HepG2 (cell line): ENCODE results near the gene GTF2A1L. TPM values are rescaled to one million over a fixed set of nuclear protein-coding genes. Genes with fewer than 3 reads are reported as not detected.

Experiments used
- ATAC-seq: fragments of 200-7000 bp; cut with Tn5 transposase; 3 replicates; pipeline ENCODE4 v1.9.1; 2020; ENCODE audit warnings: mild to moderate bottlenecking, moderate library complexity
- BruUV-seq: library from RNA; stranded (reverse); fragments of 400-500 nt; replicated peaks from 2 replicates; lab custom pipeline; 2021; lab: Mats Ljungman, UMichigan
- CTCF ChIA-PET: fragments of 300-600 bp; formaldehyde crosslinking; extraction: SDS; loops from one replicate; lab custom pipeline; 2021; ENCODE audit warnings: low total read pairs, inconsistent platforms, low intra/inter-chr PET ratio; lab: Yijun Ruan, JAX
- POLR2A ChIA-PET: fragments of 350-600 bp; sonication (Branson Sonifier 250); formaldehyde crosslinking; loops from one replicate; lab custom pipeline; 2020; ENCODE audit warnings: antibody characterized with exemption, inconsistent platforms; lab: Yijun Ruan, JAX
- DNase-seq: peaks from one replicate; pipeline ENCODE4 v3.0.0-alpha.2; 2015; ENCODE audit warnings: low spot score
- FAIRE-seq: peaks from 3 replicates; lab custom pipeline; 2011; peaks lifted over from hg19 to GRCh38; lab: Jason Lieb, UNC
- H2AFZ ChIP-seq: one replicate; pipeline ENCODE4 v1.6.1; 2011; ENCODE audit warnings: low read length, inconsistent platforms
- H3K27ac ChIP-seq: fragments of 300-600 bp; 3 replicates; pipeline ENCODE4 v1.8.0; 2011; ENCODE audit warnings: mixed run types, mild to moderate bottlenecking, mixed read lengths, low read length, inconsistent platforms; ENCODE audit not compliant: insufficient read depth; ENCODE audit errors: extremely low read length
- H3K27me3 ChIP-seq, 2 experiments: fragments of 200-600 bp in 1 of 2; 2 replicates in 1 of 2; 3 replicates in 1 of 2; pipeline versions ENCODE4 v1.6.0 to v1.8.0; 2011; ENCODE audit warnings: low read length in 2 of 2, mild to moderate bottlenecking in 2 of 2, moderate library complexity in 2 of 2, inconsistent platforms in 1 of 2; ENCODE audit not compliant: insufficient read depth in 2 of 2, control insufficient read depth in 1 of 2
- H3K36me3 ChIP-seq, 2 experiments: fragments of 200-600 bp in 1 of 2; replicated peaks in 1 of 2; 2 replicates in 1 of 2; 3 replicates in 1 of 2; pipeline versions ENCODE4 v1.5.1 to v1.8.0; 2011; ENCODE audit warnings: low read length in 2 of 2, inconsistent platforms in 1 of 2; ENCODE audit not compliant: insufficient read depth in 2 of 2, control insufficient read depth in 1 of 2
- H3K4me1 ChIP-seq: 2 replicates; pipeline ENCODE4 v1.5.1; 2012; ENCODE audit warnings: low read length, inconsistent platforms; ENCODE audit not compliant: insufficient read depth
- H3K4me2 ChIP-seq: 2 replicates; pipeline ENCODE4 v1.6.0; 2011; ENCODE audit warnings: low read depth, low read length, inconsistent platforms
- H3K4me3 ChIP-seq, 3 experiments: fragments of 200-600 bp in 1 of 3; sonication (generic), shearing (Covaris generic) in 1 of 3; replicated peaks in 1 of 3; 2 replicates each; pipeline ENCODE4 v1.5.1; 2011 to 2016; ENCODE audit warnings: low read length in 3 of 3, inconsistent platforms in 2 of 3, low read depth in 2 of 3, mild to moderate bottlenecking in 2 of 3, control low read depth in 1 of 3, mixed read lengths in 1 of 3; ENCODE audit not compliant: insufficient read depth in 1 of 3
- H3K79me2 ChIP-seq: one replicate; pipeline ENCODE4 v1.6.1; 2011; ENCODE audit warnings: low read length, inconsistent platforms; ENCODE audit not compliant: insufficient read depth
- H3K9ac ChIP-seq: 2 replicates; pipeline ENCODE4 v1.6.0; 2011; ENCODE audit warnings: mild to moderate bottlenecking, low read depth, low read length, inconsistent platforms; ENCODE audit not compliant: insufficient read depth
- H3K9me3 ChIP-seq: 2 replicates; pipeline ENCODE4 v1.5.1; 2012; ENCODE audit warnings: mild to moderate bottlenecking, low read length
- H4K20me1 ChIP-seq: 2 replicates; pipeline ENCODE4 v1.6.0; 2011; ENCODE audit warnings: inconsistent platforms, mild to moderate bottlenecking, low read length, moderate library complexity; ENCODE audit not compliant: insufficient read depth
- HIVEP1 ChIP-seq: sonication (generic); formaldehyde crosslinking; IDR thresholded peaks from 2 replicates; pipeline ENCODE4 v1.4.0; 2020; ENCODE audit warnings: mild to moderate bottlenecking, missing genetic modification reagents
- JARID2 ChIP-seq: sonication (generic); formaldehyde crosslinking; IDR thresholded peaks from 2 replicates; pipeline ENCODE4 v1.8.1; 2023; ENCODE audit warnings: missing genetic modification reagents, inconsistent platforms; ENCODE audit not compliant: insufficient replicate concordance
- PAF1 ChIP-seq: IDR thresholded peaks from 2 replicates; pipeline ENCODE4 v1.6.1; 2016; ENCODE audit warnings: missing genetic modification reagents, missing compliant biosample characterization
- ZFP36L1 ChIP-seq: sonication (generic); formaldehyde crosslinking; IDR thresholded peaks from 2 replicates; pipeline ENCODE4 v1.8.0; 2022; ENCODE audit warnings: mild to moderate bottlenecking, missing genetic modification reagents, moderate library complexity
- ZNF569 ChIP-seq: sonication (generic); formaldehyde crosslinking; IDR thresholded peaks from 2 replicates; pipeline ENCODE4 v1.5.0; 2020; ENCODE audit warnings: mild to moderate bottlenecking, missing genetic modification reagents, moderate library complexity, borderline replicate concordance
- WGBS: methylation state at CpG from one replicate; pipeline ENCODE4 v1.1.6; 2017; ENCODE audit warnings: low lambda C conversion rate; 5-methylcytosine and 5-hydroxymethylcytosine counted together
- in situ Hi-C: cut with HindIII; loops from 2 replicates; pipeline ENCODE4 v1.10.0; 2017; ENCODE audit warnings: low pct_unique_long_range_greater_than_20kb; ENCODE audit not compliant: extremely low pct_ligation_motif_present
- intact Hi-C: fragments of 100-400 bp; cut with micrococcal nuclease; formaldehyde crosslinking; loops from one replicate; pipeline ENCODE4 v1.10.0; 2022; ENCODE audit not compliant: unreplicated experiment
- polyA plus RNA-seq, 8 experiments: library from polyadenylated mRNA; depleted of rRNA in 3 of 8; stranded (reverse) in 7 of 8; unstranded in 1 of 8; fragments of >200 nt; fragmentation: Illumina TruSeq in 4 of 8; extraction: Trizol in 4 of 8; gene quantifications; 2 replicates each; pipeline versions ENCODE4 v1.2.1 to v1.2.3, GENCODE V29; 2011 to 2016; ENCODE audit warnings: low read depth in 4 of 8, missing spikeins in 1 of 8, mixed read lengths in 1 of 8; ENCODE audit not compliant: insufficient read depth in 1 of 8
- total RNA-seq, 5 experiments: library from RNA; depleted of rRNA; stranded (reverse); fragments of >200 nt; fragmentation: Illumina TruSeq; extraction: Trizol; gene quantifications; 2 replicates each; pipeline ENCODE4 v1.2.3, GENCODE V29; 2016; ENCODE audit warnings: low read depth in 1 of 5
- TF ChIP-seq, protein P1 (sequence below): sonication (generic); formaldehyde crosslinking; IDR thresholded peaks from 2 replicates; pipeline ENCODE4 v1.8.1; 2023; ENCODE audit warnings: mild to moderate bottlenecking, missing genetic modification reagents
- TF ChIP-seq, protein P2 (sequence below): sonication (generic); formaldehyde crosslinking; IDR thresholded peaks from 2 replicates; pipeline ENCODE4 v1.4.0; 2020; ENCODE audit warnings: mild to moderate bottlenecking, missing genetic modification reagents
- TF ChIP-seq, protein P3 (sequence below): sonication (generic); formaldehyde crosslinking; IDR thresholded peaks from 2 replicates; pipeline ENCODE4 v1.8.1; 2022; ENCODE audit warnings: mild to moderate bottlenecking, missing genetic modification reagents
- TF ChIP-seq, protein P4 (sequence below): sonication (generic); formaldehyde crosslinking; IDR thresholded peaks from 2 replicates; pipeline ENCODE4 v1.5.1; 2020; ENCODE audit warnings: mild to moderate bottlenecking, missing genetic modification reagents, moderate library complexity

Gene GTF2A1L
- total and polyA plus RNA-seq, 2 of the 13 experiments (the other 11 are each of a cell fraction or from before 2014, with no cell fraction given) = not detected

DNA sequence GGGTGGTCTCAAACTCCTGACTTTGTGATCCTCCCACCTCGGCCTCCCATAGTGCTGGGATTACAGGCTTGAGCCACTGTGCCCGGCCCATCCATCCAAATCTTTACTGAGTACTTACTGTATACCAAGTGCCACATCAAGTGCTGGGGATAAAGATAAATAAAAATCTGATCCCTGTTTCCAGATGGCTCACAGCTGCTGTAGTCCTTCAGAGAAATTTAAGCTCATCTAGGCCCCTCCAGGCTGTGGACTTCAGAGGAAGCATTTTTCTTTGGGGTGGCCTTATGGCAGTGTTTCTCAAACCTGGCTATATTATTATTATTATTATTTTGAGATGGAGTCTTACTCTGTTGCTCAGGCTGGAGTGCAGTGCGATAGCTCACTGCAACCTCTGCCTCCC, 33.7 kb upstream of the GTF2A1L start:
- Histone ChIP-seq H3K4me1 (no peaks in the 10 kb centered on the region), H3K9me3 (no peaks in the 10 kb centered on the region), H3K79me2 (no peaks in the 10 kb centered on the region), H4K20me1 (no peaks in the 10 kb centered on the region)
- DNase-seq = no peak
- in situ Hi-C loops = no loop called here
- TF ChIP-seq, protein P1, sequence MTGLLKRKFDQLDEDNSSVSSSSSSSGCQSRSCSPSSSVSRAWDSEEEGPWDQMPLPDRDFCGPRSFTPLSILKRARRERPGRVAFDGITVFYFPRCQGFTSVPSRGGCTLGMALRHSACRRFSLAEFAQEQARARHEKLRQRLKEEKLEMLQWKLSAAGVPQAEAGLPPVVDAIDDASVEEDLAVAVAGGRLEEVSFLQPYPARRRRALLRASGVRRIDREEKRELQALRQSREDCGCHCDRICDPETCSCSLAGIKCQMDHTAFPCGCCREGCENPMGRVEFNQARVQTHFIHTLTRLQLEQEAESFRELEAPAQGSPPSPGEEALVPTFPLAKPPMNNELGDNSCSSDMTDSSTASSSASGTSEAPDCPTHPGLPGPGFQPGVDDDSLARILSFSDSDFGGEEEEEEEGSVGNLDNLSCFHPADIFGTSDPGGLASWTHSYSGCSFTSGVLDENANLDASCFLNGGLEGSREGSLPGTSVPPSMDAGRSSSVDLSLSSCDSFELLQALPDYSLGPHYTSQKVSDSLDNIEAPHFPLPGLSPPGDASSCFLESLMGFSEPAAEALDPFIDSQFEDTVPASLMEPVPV = no peak
- TF ChIP-seq ZNF569 (CRISPR knock-in tag) = no peak
- TF ChIP-seq HIVEP1 (CRISPR knock-in tag) = no peak
- TF ChIP-seq PAF1 (CRISPR knock-in tag) = no peak
- TF ChIP-seq, all 625 proteins: peak for 0
- no peaks in the 10 kb centered on the region for H3K36me3 ChIP-seq
- no TSS peak for BruUV-seq
- intact Hi-C loops = no loop called here
- no peak overlapping the region for H3K27ac ChIP-seq
- no peak overlapping the region for H3K4me3 ChIP-seq
- no peak overlapping the region for H3K9ac ChIP-seq
- no peak overlapping the region for H3K4me2 ChIP-seq
- ATAC-seq = no peak
- POLR2A ChIA-PET = no interaction called here
- no peak overlapping the region for H2AFZ ChIP-seq
- no peaks in the 10 kb centered on the region; a peak in 1 of 5 replicates for H3K27me3 ChIP-seq
- WGBS = 25% methylated on average over 3 of the region's 3 CpGs
- no peak for FAIRE-seq
- CTCF ChIA-PET = no interaction called here

DNA sequence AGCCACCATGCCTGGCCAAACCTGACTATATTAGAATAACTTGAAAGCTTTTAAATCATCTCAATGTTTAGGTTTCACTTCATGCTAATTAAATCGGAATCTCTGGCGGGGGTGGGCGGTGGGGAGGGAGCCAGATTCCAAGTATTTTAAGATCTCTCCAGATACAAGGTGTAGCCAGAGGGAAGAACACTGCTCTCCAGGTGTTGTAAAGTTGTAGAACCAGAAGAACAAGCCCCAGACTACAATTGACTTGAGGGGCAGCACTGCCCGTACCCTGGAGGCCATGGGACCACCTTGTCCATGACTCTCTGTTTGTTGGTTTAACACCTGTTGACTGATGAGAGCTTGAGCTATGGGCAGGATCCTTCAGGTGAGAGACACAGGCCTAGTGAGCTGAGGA, 33.1 kb upstream of the GTF2A1L start:
- in situ Hi-C loops = no loop called here
- CTCF ChIA-PET = no interaction called here
- BruUV-seq = no TSS peak
- no peaks in the 10 kb centered on the region for H3K79me2 ChIP-seq
- 39% methylated on average over 4 of the region's 4 CpGs for WGBS
- no peaks in the 10 kb centered on the region for H4K20me1 ChIP-seq
- no peak overlapping the region for H3K9ac ChIP-seq
- H3K27ac ChIP-seq = no peak overlapping the region
- H3K27me3 ChIP-seq = no peaks in the 10 kb centered on the region; a peak in 1 of 5 replicates
- no peaks in the 10 kb centered on the region for H3K36me3 ChIP-seq
- POLR2A ChIA-PET = no interaction called here
- intact Hi-C loops = no loop called here
- no peak overlapping the region for H3K4me2 ChIP-seq
- H3K4me3 ChIP-seq = no peak overlapping the region
- H3K9me3 ChIP-seq = no peaks in the 10 kb centered on the region
- DNase-seq = no peak
- no peak for FAIRE-seq
- ATAC-seq = no peak
- H3K4me1 ChIP-seq = no peaks in the 10 kb centered on the region
- H2AFZ ChIP-seq = no peak overlapping the region
- TF ChIP-seq JARID2 (CRISPR knock-in tag) (no peak), ZFP36L1 (CRISPR knock-in tag) (no peak)
- TF ChIP-seq, protein P2, sequence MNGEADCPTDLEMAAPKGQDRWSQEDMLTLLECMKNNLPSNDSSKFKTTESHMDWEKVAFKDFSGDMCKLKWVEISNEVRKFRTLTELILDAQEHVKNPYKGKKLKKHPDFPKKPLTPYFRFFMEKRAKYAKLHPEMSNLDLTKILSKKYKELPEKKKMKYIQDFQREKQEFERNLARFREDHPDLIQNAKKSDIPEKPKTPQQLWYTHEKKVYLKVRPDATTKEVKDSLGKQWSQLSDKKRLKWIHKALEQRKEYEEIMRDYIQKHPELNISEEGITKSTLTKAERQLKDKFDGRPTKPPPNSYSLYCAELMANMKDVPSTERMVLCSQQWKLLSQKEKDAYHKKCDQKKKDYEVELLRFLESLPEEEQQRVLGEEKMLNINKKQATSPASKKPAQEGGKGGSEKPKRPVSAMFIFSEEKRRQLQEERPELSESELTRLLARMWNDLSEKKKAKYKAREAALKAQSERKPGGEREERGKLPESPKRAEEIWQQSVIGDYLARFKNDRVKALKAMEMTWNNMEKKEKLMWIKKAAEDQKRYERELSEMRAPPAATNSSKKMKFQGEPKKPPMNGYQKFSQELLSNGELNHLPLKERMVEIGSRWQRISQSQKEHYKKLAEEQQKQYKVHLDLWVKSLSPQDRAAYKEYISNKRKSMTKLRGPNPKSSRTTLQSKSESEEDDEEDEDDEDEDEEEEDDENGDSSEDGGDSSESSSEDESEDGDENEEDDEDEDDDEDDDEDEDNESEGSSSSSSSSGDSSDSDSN (CRISPR knock-in tag) = no peak
- TF ChIP-seq, protein P3, sequence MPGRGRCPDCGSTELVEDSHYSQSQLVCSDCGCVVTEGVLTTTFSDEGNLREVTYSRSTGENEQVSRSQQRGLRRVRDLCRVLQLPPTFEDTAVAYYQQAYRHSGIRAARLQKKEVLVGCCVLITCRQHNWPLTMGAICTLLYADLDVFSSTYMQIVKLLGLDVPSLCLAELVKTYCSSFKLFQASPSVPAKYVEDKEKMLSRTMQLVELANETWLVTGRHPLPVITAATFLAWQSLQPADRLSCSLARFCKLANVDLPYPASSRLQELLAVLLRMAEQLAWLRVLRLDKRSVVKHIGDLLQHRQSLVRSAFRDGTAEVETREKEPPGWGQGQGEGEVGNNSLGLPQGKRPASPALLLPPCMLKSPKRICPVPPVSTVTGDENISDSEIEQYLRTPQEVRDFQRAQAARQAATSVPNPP (CRISPR knock-in tag) = no peak
- TF ChIP-seq, protein P4, sequence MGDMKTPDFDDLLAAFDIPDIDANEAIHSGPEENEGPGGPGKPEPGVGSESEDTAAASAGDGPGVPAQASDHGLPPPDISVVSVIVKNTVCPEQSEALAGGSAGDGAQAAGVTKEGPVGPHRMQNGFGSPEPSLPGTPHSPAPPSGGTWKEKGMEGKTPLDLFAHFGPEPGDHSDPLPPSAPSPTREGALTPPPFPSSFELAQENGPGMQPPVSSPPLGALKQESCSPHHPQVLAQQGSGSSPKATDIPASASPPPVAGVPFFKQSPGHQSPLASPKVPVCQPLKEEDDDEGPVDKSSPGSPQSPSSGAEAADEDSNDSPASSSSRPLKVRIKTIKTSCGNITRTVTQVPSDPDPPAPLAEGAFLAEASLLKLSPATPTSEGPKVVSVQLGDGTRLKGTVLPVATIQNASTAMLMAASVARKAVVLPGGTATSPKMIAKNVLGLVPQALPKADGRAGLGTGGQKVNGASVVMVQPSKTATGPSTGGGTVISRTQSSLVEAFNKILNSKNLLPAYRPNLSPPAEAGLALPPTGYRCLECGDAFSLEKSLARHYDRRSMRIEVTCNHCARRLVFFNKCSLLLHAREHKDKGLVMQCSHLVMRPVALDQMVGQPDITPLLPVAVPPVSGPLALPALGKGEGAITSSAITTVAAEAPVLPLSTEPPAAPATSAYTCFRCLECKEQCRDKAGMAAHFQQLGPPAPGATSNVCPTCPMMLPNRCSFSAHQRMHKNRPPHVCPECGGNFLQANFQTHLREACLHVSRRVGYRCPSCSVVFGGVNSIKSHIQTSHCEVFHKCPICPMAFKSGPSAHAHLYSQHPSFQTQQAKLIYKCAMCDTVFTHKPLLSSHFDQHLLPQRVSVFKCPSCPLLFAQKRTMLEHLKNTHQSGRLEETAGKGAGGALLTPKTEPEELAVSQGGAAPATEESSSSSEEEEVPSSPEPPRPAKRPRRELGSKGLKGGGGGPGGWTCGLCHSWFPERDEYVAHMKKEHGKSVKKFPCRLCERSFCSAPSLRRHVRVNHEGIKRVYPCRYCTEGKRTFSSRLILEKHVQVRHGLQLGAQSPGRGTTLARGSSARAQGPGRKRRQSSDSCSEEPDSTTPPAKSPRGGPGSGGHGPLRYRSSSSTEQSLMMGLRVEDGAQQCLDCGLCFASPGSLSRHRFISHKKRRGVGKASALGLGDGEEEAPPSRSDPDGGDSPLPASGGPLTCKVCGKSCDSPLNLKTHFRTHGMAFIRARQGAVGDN (CRISPR knock-in tag) = no peak
